Mucosa of descending colon (tissue), 3 donors: ENCODE measurements around the gene TNIK. TPM values are rescaled to one million over a fixed set of nuclear protein-coding genes. Genes with fewer than 3 reads are reported as not detected.

ENCODE experiments used
- ATAC-seq: fragments of 200-7000 bp; cut with Tn5 transposase; one replicate; pipeline ENCODE4 v1.9.1; 2020; ENCODE audit warnings: mild to moderate bottlenecking, moderate library complexity
- DNase-seq, 3 donors: peaks; one replicate each; pipeline ENCODE4 v3.0.0-alpha.2; 2020
- H3K36me3 ChIP-seq: fragments of 200-600 bp; one replicate; pipeline ENCODE4 v1.8.0; 2021; ENCODE audit warnings: low read depth, mild to moderate bottlenecking
- H3K4me1 ChIP-seq: fragments of 200-600 bp; one replicate; pipeline ENCODE4 v1.8.0; 2021; ENCODE audit warnings: low read depth, mild to moderate bottlenecking
- H3K4me3 ChIP-seq: fragments of 200-600 bp; one replicate; pipeline ENCODE4 v1.8.0; 2021; ENCODE audit warnings: mild to moderate bottlenecking
- H3K9me3 ChIP-seq: fragments of 200-600 bp; one replicate; pipeline ENCODE4 v1.8.0; 2021; ENCODE audit warnings: mild to moderate bottlenecking
- CTCF ChIP-seq: fragments of 200-600 bp; IDR thresholded peaks from one replicate; pipeline ENCODE4 v1.8.0; 2022; ENCODE audit warnings: antibody characterized with exemption, mild to moderate bottlenecking
- intact Hi-C, 2 donors: fragments of 100-400 bp; cut with DNase I in 1 of 2; cut with micrococcal nuclease in 1 of 2; formaldehyde crosslinking; loops; one replicate each; pipeline versions ENCODE4 v1.11.0 to v1.11.1; 2022; cut with DNase I, micrococcal nuclease
- total RNA-seq, 3 donors: library from RNA; stranded (reverse); fragmentation: NEBNext Ultra II Directional in 2 of 3; extraction: Animal tissue kit (Norgen Biotek cat#: 25700) in 2 of 3; gene quantifications; one replicate each; pipeline versions ENCODE4 v1.2.1 to v1.2.4, GENCODE V29; 2021 to 2023
- donor health status: DM: no; HTN: no; CAD: no; lungs with moderate emphysema.
- donor health status: DM: no; HTN: no; CAD: no.
- donor health status: DM: no; HTN: yes; CAD: no.

The TNIK gene
- total RNA-seq, 3 donors from 2014 or later = 27.2 to 33.0 (median 28.0) TPM

- Histone ChIP-seq H3K9me3 (no peaks in the 10 kb centered on the region), H3K4me1 (peaks cover 10% of the 10 kb centered on the region), H3K36me3 (no peaks in the 10 kb centered on the region), H3K4me3 (no peak overlapping the region)
- intact Hi-C loops = no loop called here
- DNase-seq = no peak
- ATAC-seq = peak; percentile 76
- TF ChIP-seq CTCF = no peak
Observed at GRCh38 chr3:171364500-171364899, 95.7 kb downstream of the TNIK start.

- ATAC-seq (no peak), DNase-seq (no peak)
- intact Hi-C loops = no loop called here
- TF ChIP-seq CTCF = no peak
- Histone ChIP-seq H3K4me1 (peaks cover 19% of the 10 kb centered on the region), H3K4me3 (no peak overlapping the region), H3K36me3 (no peaks in the 10 kb centered on the region), H3K9me3 (no peaks in the 10 kb centered on the region)
Observed at GRCh38 chr3:171363202-171363601, 97.0 kb downstream of the TNIK start.

- intact Hi-C loops = no loop called here
- ATAC-seq = no peak
- no peaks in the 10 kb centered on the region for H3K36me3 ChIP-seq
- H3K9me3 ChIP-seq = no peaks in the 10 kb centered on the region
- no peak for TF ChIP-seq CTCF
- no peak overlapping the region for H3K4me3 ChIP-seq
- DNase-seq = no peak
- peaks cover 25% of the 10 kb centered on the region for H3K4me1 ChIP-seq
Observed at GRCh38 chr3:171362575-171362974, 97.6 kb downstream of the TNIK start.

- H3K9me3 ChIP-seq = no peaks in the 10 kb centered on the region
- no peak for DNase-seq
- TF ChIP-seq CTCF = no peak
- no peak overlapping the region for H3K4me3 ChIP-seq
- H3K36me3 ChIP-seq = no peaks in the 10 kb centered on the region
- peaks cover 17% of the 10 kb centered on the region for H3K4me1 ChIP-seq
- peak; percentile 72 for ATAC-seq
- intact Hi-C loops = no loop called here
Observed at GRCh38 chr3:171358881-171359198, 101.4 kb downstream of the TNIK start.

GRCh38 chr3:171358181-171358880 is 101.9 kb downstream of the TNIK start:
- ATAC-seq (peak; percentile 52), DNase-seq (peak in 1 of 3 donors; percentile 36)
- intact Hi-C loops = no loop called here

More at GRCh38 chr3:171358181-171358880, 101.9 kb downstream of the TNIK start:
- no peak for TF ChIP-seq CTCF
- Histone ChIP-seq H3K9me3 (no peaks in the 10 kb centered on the region), H3K4me1 (peaks cover 17% of the 10 kb centered on the region), H3K4me3 (no peak overlapping the region), H3K36me3 (no peaks in the 10 kb centered on the region)
